GM19468 (cell line): ENCODE results near the gene HS3ST3A1.

Experiments
- ATAC-seq: cut with Tn5 transposase; IDR thresholded peaks from one replicate; pipeline ENCODE4 v1.9.1; 2021; ENCODE audit warnings: mild to moderate bottlenecking, moderate library complexity, moderate number of reproducible peaks; ENCODE audit not compliant: unreplicated experiment; ENCODE audit errors: extremely low read depth

The HS3ST3A1 gene

GRCh38 chr17:13541032-13541480, 60.7 kb downstream of the HS3ST3A1 start:
- no peak for ATAC-seq

GRCh38 chr17:13540546-13540945, 61.2 kb downstream of the HS3ST3A1 start:
- ATAC-seq = no peak

GRCh38 chr17:13539421-13539820, 62.3 kb downstream of the HS3ST3A1 start:
- no peak for ATAC-seq

- ATAC-seq = no peak
Measured at GRCh38 chr17:13538841-13539411, 62.8 kb downstream of the HS3ST3A1 start.

- no peak for ATAC-seq
Measured at GRCh38 chr17:13537871-13538643, 63.7 kb downstream of the HS3ST3A1 start.

GRCh38 chr17:13537167-13537731, 64.5 kb downstream of the HS3ST3A1 start:
- ATAC-seq = no peak

GRCh38 chr17:13534946-13535345, 66.8 kb downstream of the HS3ST3A1 start:
- ATAC-seq = no peak

GRCh38 chr17:13531721-13532120, 70.0 kb downstream of the HS3ST3A1 start:
- no peak for ATAC-seq

- ATAC-seq = no peak
Measured at GRCh38 chr17:13525876-13526275, 75.9 kb downstream of the HS3ST3A1 start.

GRCh38 chr17:13523164-13523563, 78.6 kb downstream of the HS3ST3A1 start:
- no peak for ATAC-seq

- ATAC-seq = no peak
Measured at GRCh38 chr17:13522749-13523148, 79.0 kb downstream of the HS3ST3A1 start.

GRCh38 chr17:13521784-13522183, 79.9 kb downstream of the HS3ST3A1 start:
- ATAC-seq = no peak

- no peak for ATAC-seq
Measured at GRCh38 chr17:13520899-13521572, 80.7 kb downstream of the HS3ST3A1 start.

GRCh38 chr17:13518261-13519000, 83.3 kb downstream of the HS3ST3A1 start:
- no peak for ATAC-seq

GRCh38 chr17:13513039-13513405, 88.7 kb downstream of the HS3ST3A1 start:
- ATAC-seq = no peak

- ATAC-seq = no peak
Measured at GRCh38 chr17:13510062-13510461, 91.7 kb downstream of the HS3ST3A1 start.

GRCh38 chr17:13509527-13509926, 92.2 kb downstream of the HS3ST3A1 start:
- ATAC-seq = no peak

- ATAC-seq = no peak
Measured at GRCh38 chr17:13508896-13509295, 92.8 kb downstream of the HS3ST3A1 start.

- ATAC-seq = no peak
Measured at GRCh38 chr17:13503526-13503925, 98.2 kb downstream of the HS3ST3A1 start.

GRCh38 chr17:13502263-13502662, 99.5 kb downstream of the HS3ST3A1 start:
- ATAC-seq = no peak
